ENCODE data around the gene COPB2.
"Not testable (repeated sequence)": the region's sequence is repeated elsewhere in the genome, so short reads cannot be mapped to it uniquely, and the experiment has no call there.

COPB2 gene

GRCh38 chr3:139389552-139390368 lies at the start of gene COPB2:
TSS of gene COPB2 (minus strand) at chr3:139389647. CDS start at chr3:139389550, 97 bp downstream.
- FAIRE-seq = peak; percentile 94
- DNase-seq (ENCODE audit: insufficient read length, low spot score) = peak; percentile 98

GRCh38 chr3:139434764-139435307 lies 45.4 kb upstream of the COPB2 start:
- FAIRE-seq (peak; percentile 81), DNase-seq (ENCODE audit: insufficient read length, low spot score) (peak; percentile 35)

- DNase-seq (ENCODE audit: insufficient read length, low spot score) (no peak), FAIRE-seq (no peak)
Measured at GRCh38 chr3:139434228-139434627, 44.8 kb upstream of the COPB2 start.

- no peak for FAIRE-seq
- no peak for DNase-seq (ENCODE audit: insufficient read length, low spot score)
Measured at GRCh38 chr3:139433089-139433488, 43.6 kb upstream of the COPB2 start.

- FAIRE-seq (no peak), DNase-seq (ENCODE audit: insufficient read length, low spot score) (no peak)
Measured at GRCh38 chr3:139430493-139430892, 41.0 kb upstream of the COPB2 start.

GRCh38 chr3:139427283-139428060 lies 38.0 kb upstream of the COPB2 start:
- DNase-seq (ENCODE audit: insufficient read length, low spot score) (peak; percentile 53), FAIRE-seq (no peak)

- FAIRE-seq (no peak), DNase-seq (ENCODE audit: insufficient read length, low spot score) (no peak)
Measured at GRCh38 chr3:139425745-139426400, 36.4 kb upstream of the COPB2 start.

- no peak for FAIRE-seq
- no peak for DNase-seq (ENCODE audit: insufficient read length, low spot score)
Measured at GRCh38 chr3:139423232-139423631, 33.8 kb upstream of the COPB2 start.

- FAIRE-seq (no peak), DNase-seq (ENCODE audit: insufficient read length, low spot score) (no peak)
Measured at GRCh38 chr3:139421460-139421859, 32.0 kb upstream of the COPB2 start.

GRCh38 chr3:139421040-139421439 lies 31.6 kb upstream of the COPB2 start:
- FAIRE-seq (no peak), DNase-seq (ENCODE audit: insufficient read length, low spot score) (no peak)

- FAIRE-seq = no peak
- no peak for DNase-seq (ENCODE audit: insufficient read length, low spot score)
Measured at GRCh38 chr3:139418144-139418543, 28.7 kb upstream of the COPB2 start.

- FAIRE-seq (no peak), DNase-seq (ENCODE audit: insufficient read length, low spot score) (no peak)
Measured at GRCh38 chr3:139416275-139416674, 26.8 kb upstream of the COPB2 start.

- no peak for FAIRE-seq
- DNase-seq (ENCODE audit: insufficient read length, low spot score) = no peak
Measured at GRCh38 chr3:139414608-139415224, 25.3 kb upstream of the COPB2 start.

GRCh38 chr3:139412891-139413290 lies 23.4 kb upstream of the COPB2 start:
- DNase-seq (ENCODE audit: insufficient read length, low spot score); FAIRE-seq: not testable (repeated sequence)

GRCh38 chr3:139401155-139401554 lies 11.7 kb upstream of the COPB2 start:
- DNase-seq (ENCODE audit: insufficient read length, low spot score); FAIRE-seq: not testable (repeated sequence)

- no peak for DNase-seq (ENCODE audit: insufficient read length, low spot score)
- no peak for FAIRE-seq
Measured at GRCh38 chr3:139396707-139397106, 7.3 kb upstream of the COPB2 start.

GRCh38 chr3:139394116-139394515 lies 4.7 kb upstream of the COPB2 start:
- DNase-seq (ENCODE audit: insufficient read length, low spot score) (no peak), FAIRE-seq (no peak)

GRCh38 chr3:139388821-139389551 lies 461 bp downstream of the COPB2 start:
- FAIRE-seq (no peak), DNase-seq (ENCODE audit: insufficient read length, low spot score) (peak; percentile 7)

- DNase-seq (ENCODE audit: insufficient read length, low spot score) (no peak), FAIRE-seq (no peak)
Measured at GRCh38 chr3:139388077-139388476, 1.4 kb downstream of the COPB2 start.

- DNase-seq (ENCODE audit: insufficient read length, low spot score); FAIRE-seq: not testable (repeated sequence)
Measured at GRCh38 chr3:139382291-139382690, 7.2 kb downstream of the COPB2 start.
